ENCODE results near the gene SNX30.

Gene SNX30

GRCh38 chr9:112864403-112864802 lies 113.8 kb downstream of the SNX30 start:
- CTCF ChIA-PET, result no interaction called here
- DNase-seq (ENCODE audit: extremely low spot score), result no peak
- TF ChIP-seq BHLHE40 (IDR thresholded peaks at IDR 0.05; ENCODE audit: borderline replicate concordance) (no peak), SUZ12 (IDR thresholded peaks at IDR 0.05) (no peak), TARDBP (IDR thresholded peaks at IDR 0.05) (no peak), ARNT (IDR thresholded peaks at IDR 0.05) (no peak), NFRKB (IDR thresholded peaks at IDR 0.05) (no peak), FOXM1 (IDR thresholded peaks at IDR 0.05; ENCODE audit: borderline replicate concordance) (no peak), L3MBTL2 (conservative IDR thresholded peaks at IDR 0.05) (no peak), ELF4 (IDR thresholded peaks at IDR 0.05) (no peak)
- POLR2A ChIA-PET, result no interaction called here

- no peak for TF ChIP-seq FOXK2 (IDR thresholded peaks at IDR 0.05)
- TF ChIP-seq SUZ12 (IDR thresholded peaks at IDR 0.05), result no peak
- TF ChIP-seq PKNOX1 (IDR thresholded peaks at IDR 0.05), result no peak
- no peak for TF ChIP-seq HDGF (IDR thresholded peaks at IDR 0.05; ENCODE audit: borderline replicate concordance)
- TF ChIP-seq ZNF384 (IDR thresholded peaks at IDR 0.05), result no peak
- no peak for TF ChIP-seq BHLHE40 (IDR thresholded peaks at IDR 0.05; ENCODE audit: borderline replicate concordance)
- TF ChIP-seq TARDBP (IDR thresholded peaks at IDR 0.05), result no peak
- no peak for TF ChIP-seq CTBP1 (IDR thresholded peaks at IDR 0.05; ENCODE audit: borderline replicate concordance)
- TF ChIP-seq SP1 (IDR thresholded peaks at IDR 0.05), result no peak
- no peak for TF ChIP-seq L3MBTL2 (conservative IDR thresholded peaks at IDR 0.05)
- TF ChIP-seq NFRKB (IDR thresholded peaks at IDR 0.05), result no peak
- no peak for TF ChIP-seq FOXA1 (IDR thresholded peaks at IDR 0.05)
- no peak for TF ChIP-seq LEF1 (IDR thresholded peaks at IDR 0.05; ENCODE audit: borderline replicate concordance)
- TF ChIP-seq ARNT (IDR thresholded peaks at IDR 0.05), result no peak
- no peak for TF ChIP-seq FOXM1 (IDR thresholded peaks at IDR 0.05; ENCODE audit: borderline replicate concordance)
- no peak for TF ChIP-seq ELF4 (IDR thresholded peaks at IDR 0.05)
- ChIA-PET POLR2A (no interaction called here), CTCF (no interaction called here)
- no peak for DNase-seq (ENCODE audit: extremely low spot score)
Measured at GRCh38 chr9:112864982-112865381, 114.4 kb downstream of the SNX30 start.

GRCh38 chr9:112866662-112867274 lies 116.2 kb downstream of the SNX30 start:
- TF ChIP-seq FOXA1 (IDR thresholded peaks at IDR 0.05) (no peak), L3MBTL2 (conservative IDR thresholded peaks at IDR 0.05) (no peak), FOXM1 (IDR thresholded peaks at IDR 0.05; ENCODE audit: borderline replicate concordance) (no peak), LEF1 (IDR thresholded peaks at IDR 0.05; ENCODE audit: borderline replicate concordance) (no peak), SUZ12 (IDR thresholded peaks at IDR 0.05) (no peak), BHLHE40 (IDR thresholded peaks at IDR 0.05; ENCODE audit: borderline replicate concordance) (no peak), ELF4 (IDR thresholded peaks at IDR 0.05) (no peak)
- CTCF ChIA-PET, result no interaction called here
- POLR2A ChIA-PET, result no interaction called here
- no peak for DNase-seq (ENCODE audit: extremely low spot score)

GRCh38 chr9:112867275-112867991 lies 116.9 kb downstream of the SNX30 start:
- DNase-seq (ENCODE audit: extremely low spot score), result no peak
- POLR2A ChIA-PET, result no interaction called here
- TF ChIP-seq L3MBTL2 (conservative IDR thresholded peaks at IDR 0.05) (no peak), FOXK2 (IDR thresholded peaks at IDR 0.05) (no peak), FOXM1 (IDR thresholded peaks at IDR 0.05; ENCODE audit: borderline replicate concordance) (no peak), ELF4 (IDR thresholded peaks at IDR 0.05) (no peak), ZNF384 (IDR thresholded peaks at IDR 0.05) (no peak), FOXA1 (IDR thresholded peaks at IDR 0.05) (no peak), CTBP1 (IDR thresholded peaks at IDR 0.05; ENCODE audit: borderline replicate concordance) (no peak), LEF1 (IDR thresholded peaks at IDR 0.05; ENCODE audit: borderline replicate concordance) (no peak)
- CTCF ChIA-PET, result no interaction called here

- DNase-seq (ENCODE audit: extremely low spot score), result no peak
- POLR2A ChIA-PET, result no interaction called here
- TF ChIP-seq CTBP1 (IDR thresholded peaks at IDR 0.05; ENCODE audit: borderline replicate concordance) (no peak), BHLHE40 (IDR thresholded peaks at IDR 0.05; ENCODE audit: borderline replicate concordance) (no peak), TARDBP (IDR thresholded peaks at IDR 0.05) (no peak), L3MBTL2 (conservative IDR thresholded peaks at IDR 0.05) (no peak), FOXA1 (IDR thresholded peaks at IDR 0.05) (no peak), FOXM1 (IDR thresholded peaks at IDR 0.05; ENCODE audit: borderline replicate concordance) (no peak), ARNT (IDR thresholded peaks at IDR 0.05) (no peak), ELF4 (IDR thresholded peaks at IDR 0.05) (no peak)
- CTCF ChIA-PET, result no interaction called here
Measured at GRCh38 chr9:112868461-112868860, 117.9 kb downstream of the SNX30 start.

GRCh38 chr9:112869041-112869529 lies 118.5 kb downstream of the SNX30 start:
- POLR2A ChIA-PET, result no interaction called here
- no peak for TF ChIP-seq FOXM1 (IDR thresholded peaks at IDR 0.05; ENCODE audit: borderline replicate concordance)
- no peak for TF ChIP-seq PKNOX1 (IDR thresholded peaks at IDR 0.05)
- no peak for TF ChIP-seq ZNF384 (IDR thresholded peaks at IDR 0.05)
- TF ChIP-seq ARNT (IDR thresholded peaks at IDR 0.05), result no peak
- TF ChIP-seq NFRKB (IDR thresholded peaks at IDR 0.05), result no peak
- TF ChIP-seq L3MBTL2 (conservative IDR thresholded peaks at IDR 0.05), result no peak
- TF ChIP-seq FOXA1 (IDR thresholded peaks at IDR 0.05), result no peak
- TF ChIP-seq BHLHE40 (IDR thresholded peaks at IDR 0.05; ENCODE audit: borderline replicate concordance), result no peak
- no peak for TF ChIP-seq TARDBP (IDR thresholded peaks at IDR 0.05)
- no peak for TF ChIP-seq CTBP1 (IDR thresholded peaks at IDR 0.05; ENCODE audit: borderline replicate concordance)
- no peak for TF ChIP-seq HDGF (IDR thresholded peaks at IDR 0.05; ENCODE audit: borderline replicate concordance)
- TF ChIP-seq SUZ12 (IDR thresholded peaks at IDR 0.05), result no peak
- TF ChIP-seq SP1 (IDR thresholded peaks at IDR 0.05), result no peak
- no peak for TF ChIP-seq FOXK2 (IDR thresholded peaks at IDR 0.05)
- TF ChIP-seq LEF1 (IDR thresholded peaks at IDR 0.05; ENCODE audit: borderline replicate concordance), result no peak
- CTCF ChIA-PET, result no interaction called here
- DNase-seq (ENCODE audit: extremely low spot score), result no peak

Measured in HEK293T (cell line).